Measurements from ENCODE around the gene TMEM94. TPM values are rescaled to one million over a fixed set of nuclear protein-coding genes. Genes with fewer than 3 reads are reported as not detected.
"Not testable (repeated sequence)": the region's sequence is repeated elsewhere in the genome, so short reads cannot be mapped to it uniquely, and the experiment has no call there.

TMEM94 gene
- total RNA-seq, 1 donor = 21.1 TPM

DNA sequence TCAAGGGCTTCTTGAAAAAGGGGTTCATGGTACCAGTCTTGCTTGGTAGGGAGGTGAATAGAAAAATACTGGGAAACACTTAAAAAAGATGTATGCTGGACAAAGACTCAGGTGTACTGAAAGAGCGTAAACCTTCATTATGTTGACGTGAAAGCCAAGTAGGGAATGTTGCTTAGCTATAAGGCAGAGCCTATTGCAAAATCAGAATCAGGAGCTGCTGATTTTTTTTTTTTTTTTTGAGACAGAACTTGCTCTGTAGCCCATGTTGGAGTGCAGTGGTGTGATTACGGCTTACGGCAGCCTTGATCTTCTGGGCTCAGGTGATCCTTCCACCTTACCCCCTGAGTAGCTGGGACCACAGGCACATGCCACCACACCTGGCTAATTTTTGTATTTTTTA lies 3.9 kb downstream of the TMEM94 start:
- H3K27me3 ChIP-seq (ENCODE audit: insufficient read depth, low read length) = no peaks in the 10 kb centered on the region
- no peak overlapping the region for H3K4me3 ChIP-seq (ENCODE audit: low read length)
- no peaks in the 10 kb centered on the region for H3K9me3 ChIP-seq (ENCODE audit: low read depth, low read length)
- peaks cover 40% of the 10 kb centered on the region for H3K4me1 ChIP-seq (ENCODE audit: insufficient read depth, low read length)

DNA sequence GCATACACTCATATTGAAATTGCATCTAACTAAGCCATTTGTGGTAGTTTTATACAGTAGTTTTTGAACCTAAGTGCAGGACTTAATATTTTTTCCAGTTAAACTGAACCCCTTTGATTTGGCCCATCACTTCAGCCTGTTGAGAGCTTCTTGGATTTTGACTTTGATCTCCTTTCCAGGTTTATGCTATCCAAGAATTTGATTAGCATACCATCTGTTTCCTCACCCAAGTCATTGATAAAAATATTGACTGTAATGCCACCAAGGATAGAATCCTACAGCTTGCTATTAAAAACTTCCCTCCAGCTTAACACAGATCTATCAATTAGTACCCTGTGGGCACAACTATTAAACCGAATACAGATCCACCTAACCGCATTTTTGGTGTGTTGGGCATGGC lies 7.2 kb downstream of the TMEM94 start:
- H3K4me3 ChIP-seq (ENCODE audit: low read length) = no peak overlapping the region
- H3K27me3 ChIP-seq (ENCODE audit: insufficient read depth, low read length) = no peaks in the 10 kb centered on the region
- peaks cover 18% of the 10 kb centered on the region for H3K4me1 ChIP-seq (ENCODE audit: insufficient read depth, low read length)
- H3K9me3 ChIP-seq (ENCODE audit: low read depth, low read length) = no peaks in the 10 kb centered on the region

DNA sequence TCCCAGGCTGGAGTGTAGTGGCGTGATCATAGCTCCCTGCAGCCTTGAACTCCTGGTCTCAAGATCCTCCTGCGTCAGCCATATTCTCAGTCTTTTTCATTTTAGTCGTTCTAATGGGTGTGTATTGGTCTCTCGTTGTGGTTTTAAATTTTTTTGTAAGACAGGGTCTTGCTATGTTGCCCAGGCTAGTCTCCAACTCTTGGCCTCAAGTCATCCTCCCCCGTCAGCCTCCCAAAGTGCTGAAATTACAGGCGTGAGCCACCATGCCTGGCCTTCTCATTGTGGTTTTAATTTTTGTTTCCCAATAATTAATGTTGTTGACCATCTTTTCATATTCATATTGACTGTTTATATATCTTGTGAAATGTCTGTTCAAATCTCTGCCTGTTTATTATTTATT lies 8.6 kb downstream of the TMEM94 start:
- H3K4me3 ChIP-seq (ENCODE audit: low read length) = no peak overlapping the region
- H3K4me1 ChIP-seq (ENCODE audit: insufficient read depth, low read length) = peaks cover 6% of the 10 kb centered on the region
- H3K9me3 ChIP-seq (ENCODE audit: low read depth, low read length) = no peaks in the 10 kb centered on the region
- no peaks in the 10 kb centered on the region for H3K27me3 ChIP-seq (ENCODE audit: insufficient read depth, low read length)

DNA sequence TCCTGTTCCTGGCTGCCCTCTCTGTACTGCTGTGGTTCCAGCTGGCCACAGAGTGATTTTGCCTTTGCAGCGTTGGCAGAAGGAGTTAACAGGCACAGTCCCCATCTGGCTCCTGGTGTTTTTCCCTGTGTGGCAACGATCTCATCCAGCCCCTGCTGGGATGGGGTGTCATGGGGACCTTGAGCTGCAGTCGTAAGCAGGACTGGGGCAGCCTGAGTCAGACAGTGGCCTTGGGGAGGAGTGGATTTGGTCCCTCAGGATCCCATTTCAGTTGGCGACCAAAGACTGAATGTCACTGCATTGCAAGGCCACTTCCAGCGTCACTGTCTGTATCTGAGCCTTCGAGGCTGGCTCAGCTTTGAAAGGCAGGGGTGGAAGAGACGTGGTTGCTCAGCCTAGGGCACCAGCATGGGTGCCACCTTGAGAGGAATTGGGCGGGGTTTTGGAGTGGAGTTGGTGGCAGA lies 11.9 kb downstream of the TMEM94 start:
- Histone ChIP-seq H3K9me3 (ENCODE audit: low read depth, low read length) (no peaks in the 10 kb centered on the region), H3K4me1 (ENCODE audit: insufficient read depth, low read length) (no peaks in the 10 kb centered on the region), H3K4me3 (ENCODE audit: low read length) (no peak overlapping the region), H3K27me3 (ENCODE audit: insufficient read depth, low read length) (no peaks in the 10 kb centered on the region)

DNA sequence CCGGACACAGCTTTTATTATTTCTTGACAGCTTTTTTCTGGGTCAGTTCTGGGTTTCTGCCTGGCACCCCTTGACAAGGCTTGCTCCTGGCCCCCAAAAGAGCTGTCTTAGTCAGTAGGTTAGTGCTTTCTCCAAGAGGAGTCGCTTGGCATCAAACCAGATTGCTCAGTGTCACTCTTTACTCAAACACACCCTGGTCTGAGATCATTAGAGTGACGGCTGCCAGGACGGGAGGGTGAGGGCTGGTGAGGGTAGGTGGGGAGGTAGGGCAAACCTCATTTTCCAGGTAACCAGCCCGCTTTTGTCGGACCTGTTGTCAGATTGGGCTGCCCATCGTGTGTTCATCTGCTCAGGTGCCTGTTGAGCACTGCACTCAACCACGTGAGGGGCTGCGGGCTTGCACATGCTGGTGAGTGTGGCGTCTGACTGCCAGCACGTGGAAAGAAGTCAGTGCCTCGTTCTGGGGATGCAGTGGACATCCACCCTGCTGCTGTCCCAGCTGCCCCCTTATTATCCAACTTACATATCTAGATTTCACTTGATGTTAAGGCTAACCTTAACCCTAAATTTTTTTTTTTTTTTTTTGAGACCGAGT lies 12.4 kb downstream of the TMEM94 start:
- Histone ChIP-seq H3K27me3 (ENCODE audit: insufficient read depth, low read length) (no peaks in the 10 kb centered on the region), H3K4me3 (ENCODE audit: low read length) (no peak overlapping the region), H3K9me3 (ENCODE audit: low read depth, low read length) (no peaks in the 10 kb centered on the region), H3K4me1 (ENCODE audit: insufficient read depth, low read length) (no peaks in the 10 kb centered on the region)

DNA sequence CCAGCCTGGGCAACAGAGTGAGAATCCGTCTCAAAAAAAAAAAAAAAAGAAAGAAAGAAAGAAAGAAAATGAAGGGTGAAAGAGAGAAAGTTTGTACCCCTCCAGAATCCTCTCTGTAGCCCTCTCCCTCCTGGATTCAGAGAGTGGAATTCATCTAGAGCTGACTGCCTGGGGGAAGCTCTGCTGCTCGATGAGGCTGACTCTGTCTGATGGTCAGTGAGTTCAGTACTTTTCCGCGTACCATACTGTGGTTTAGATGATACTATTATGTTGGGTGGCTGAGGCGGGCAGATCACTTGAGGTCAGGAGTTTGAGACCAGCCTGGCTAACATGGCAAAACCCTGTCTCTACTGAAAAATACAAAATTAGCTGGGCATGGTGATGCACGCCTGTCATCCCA lies 14.8 kb downstream of the TMEM94 start:
- Histone ChIP-seq H3K9me3 (ENCODE audit: low read depth, low read length) (no peaks in the 10 kb centered on the region), H3K4me1 (ENCODE audit: insufficient read depth, low read length) (no peaks in the 10 kb centered on the region), H3K4me3 (ENCODE audit: low read length) (no peak overlapping the region), H3K27me3 (ENCODE audit: insufficient read depth, low read length) (no peaks in the 10 kb centered on the region)

DNA sequence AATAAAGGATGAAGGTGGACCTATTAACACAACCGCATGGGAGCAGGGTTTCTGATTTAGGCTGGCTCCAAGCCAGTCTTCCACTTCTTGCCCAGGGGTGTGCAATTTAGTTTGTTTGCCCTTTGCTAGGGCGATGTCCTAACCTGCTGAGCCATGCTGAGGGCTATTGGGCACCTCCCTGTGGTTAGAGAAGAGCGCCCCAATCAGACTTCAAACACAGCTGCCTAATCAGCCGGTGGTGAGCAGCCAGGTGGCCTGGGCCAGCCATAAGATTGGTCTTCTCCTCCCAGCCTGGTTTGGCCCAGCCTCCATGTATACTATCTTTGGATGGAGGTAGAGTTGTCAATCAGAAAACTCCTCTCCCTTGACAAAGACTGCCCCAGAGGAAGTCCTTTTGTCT lies 15.7 kb downstream of the TMEM94 start:
- H3K4me3 ChIP-seq (ENCODE audit: low read length) = no peak overlapping the region
- no peaks in the 10 kb centered on the region for H3K27me3 ChIP-seq (ENCODE audit: insufficient read depth, low read length)
- no peaks in the 10 kb centered on the region for H3K9me3 ChIP-seq (ENCODE audit: low read depth, low read length)
- no peaks in the 10 kb centered on the region for H3K4me1 ChIP-seq (ENCODE audit: insufficient read depth, low read length)

DNA sequence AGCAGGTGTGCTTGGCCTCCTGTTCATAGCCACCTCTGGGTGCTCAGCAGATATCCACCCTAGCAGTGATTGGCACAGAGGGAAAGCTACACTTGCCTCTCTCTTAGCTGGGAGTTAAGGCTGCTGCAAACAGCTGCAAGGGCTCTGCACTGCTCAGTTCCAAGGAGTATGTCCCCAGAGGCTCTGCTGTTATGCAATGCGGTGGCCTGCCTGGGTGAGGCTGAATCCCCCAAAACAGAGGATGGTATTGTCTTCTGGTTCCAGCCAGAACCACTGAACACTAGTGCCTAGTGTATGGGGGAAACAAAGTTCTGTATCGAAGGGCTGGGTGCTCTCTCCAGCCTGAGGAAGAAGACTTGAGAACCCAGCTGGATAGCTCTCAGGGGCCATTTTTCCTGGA lies 16.8 kb downstream of the TMEM94 start:
- no peaks in the 10 kb centered on the region for H3K27me3 ChIP-seq (ENCODE audit: insufficient read depth, low read length)

DNA sequence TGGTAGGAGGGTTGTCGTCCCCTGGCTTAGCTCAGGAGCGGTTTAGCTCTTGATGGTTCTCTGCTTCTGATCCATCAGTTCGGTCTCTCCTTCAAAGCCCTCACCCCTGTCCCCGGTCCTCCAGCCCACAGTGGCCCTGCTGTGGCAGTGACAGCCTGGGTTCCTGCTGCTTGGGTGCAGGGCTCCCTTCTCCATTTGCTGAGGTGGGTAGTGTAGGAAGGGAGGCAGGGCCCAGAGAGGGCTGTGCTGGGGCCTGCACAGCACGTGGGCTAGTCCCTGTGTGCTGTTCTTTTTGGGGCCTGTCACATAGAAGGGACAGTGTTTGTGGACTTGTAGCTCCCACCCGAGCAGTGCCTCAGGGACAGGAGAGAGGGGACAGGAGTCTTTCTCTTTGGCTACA lies 18.3 kb downstream of the TMEM94 start:
- H3K4me1 ChIP-seq (ENCODE audit: insufficient read depth, low read length) = no peaks in the 10 kb centered on the region
- no peaks in the 10 kb centered on the region for H3K27me3 ChIP-seq (ENCODE audit: insufficient read depth, low read length)
- H3K9me3 ChIP-seq (ENCODE audit: low read depth, low read length) = no peaks in the 10 kb centered on the region
- no peak overlapping the region for H3K4me3 ChIP-seq (ENCODE audit: low read length)

More for the DNA sequence above, 16.8 kb downstream of the TMEM94 start:
- H3K9me3 ChIP-seq (ENCODE audit: low read depth, low read length) = no peaks in the 10 kb centered on the region
- no peak overlapping the region for H3K4me3 ChIP-seq (ENCODE audit: low read length)
- no peaks in the 10 kb centered on the region for H3K4me1 ChIP-seq (ENCODE audit: insufficient read depth, low read length)

DNA sequence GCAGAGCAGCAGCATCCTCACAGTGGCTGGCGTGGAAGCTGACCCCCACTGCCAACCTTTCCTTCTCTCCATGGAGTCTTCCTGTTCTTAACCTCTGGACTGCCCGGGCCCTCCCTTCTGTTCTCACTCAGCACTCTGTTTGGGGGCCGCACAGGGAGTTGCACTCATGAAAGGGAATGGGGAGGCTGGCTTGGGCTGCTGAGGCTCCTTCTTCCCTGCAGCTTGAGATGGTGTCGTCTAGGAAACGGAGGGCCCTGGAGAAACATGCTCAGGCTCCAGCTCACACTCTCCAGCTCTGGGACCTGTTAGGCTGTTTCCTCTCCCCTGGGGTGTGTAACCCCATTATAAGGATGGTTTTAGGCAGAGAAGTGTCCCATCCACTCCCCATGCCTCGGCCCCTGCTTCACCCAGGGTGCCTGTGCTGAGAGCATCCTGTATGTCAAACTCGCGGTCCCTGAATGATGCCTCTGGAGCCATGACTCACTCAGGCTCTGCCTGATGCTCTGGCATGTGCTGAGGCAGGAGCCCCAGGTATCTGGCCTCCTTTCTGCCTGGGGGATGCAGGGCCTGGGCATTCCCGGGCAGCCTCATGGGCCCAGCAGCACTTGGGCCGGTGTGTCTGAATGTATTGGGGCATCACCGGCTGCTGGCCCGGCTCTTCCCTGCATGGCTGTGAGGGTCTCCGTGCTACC lies 18.9 kb downstream of the TMEM94 start:
- H3K4me1 ChIP-seq (ENCODE audit: insufficient read depth, low read length) = no peaks in the 10 kb centered on the region
- no peak overlapping the region for H3K4me3 ChIP-seq (ENCODE audit: low read length)
- no peaks in the 10 kb centered on the region for H3K9me3 ChIP-seq (ENCODE audit: low read depth, low read length)
- no peaks in the 10 kb centered on the region for H3K27me3 ChIP-seq (ENCODE audit: insufficient read depth, low read length)

DNA sequence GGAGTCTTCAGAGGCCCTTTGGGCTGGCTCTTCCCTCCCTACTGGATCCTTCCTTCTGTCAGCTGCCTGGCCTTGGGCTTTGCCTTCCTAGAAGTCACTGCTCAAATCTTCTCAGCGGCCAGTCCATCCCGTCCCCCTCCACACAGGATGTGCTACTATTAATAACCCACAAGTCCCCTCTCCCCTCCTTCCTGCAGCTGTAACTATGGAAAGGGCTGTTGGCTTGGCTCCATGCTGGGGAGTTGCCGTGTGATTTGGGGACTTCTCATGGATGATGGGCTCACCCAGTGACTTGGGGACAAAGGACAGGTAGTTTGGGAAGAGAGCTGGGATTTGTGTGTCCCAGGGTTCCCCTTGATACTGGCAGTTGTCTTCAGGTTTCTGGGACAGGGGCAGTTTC lies 19.4 kb downstream of the TMEM94 start:
- Histone ChIP-seq H3K27me3 (ENCODE audit: insufficient read depth, low read length) (no peaks in the 10 kb centered on the region), H3K4me3 (ENCODE audit: low read length) (no peak overlapping the region), H3K9me3 (ENCODE audit: low read depth, low read length) (no peaks in the 10 kb centered on the region), H3K4me1 (ENCODE audit: insufficient read depth, low read length) (no peaks in the 10 kb centered on the region)

DNA sequence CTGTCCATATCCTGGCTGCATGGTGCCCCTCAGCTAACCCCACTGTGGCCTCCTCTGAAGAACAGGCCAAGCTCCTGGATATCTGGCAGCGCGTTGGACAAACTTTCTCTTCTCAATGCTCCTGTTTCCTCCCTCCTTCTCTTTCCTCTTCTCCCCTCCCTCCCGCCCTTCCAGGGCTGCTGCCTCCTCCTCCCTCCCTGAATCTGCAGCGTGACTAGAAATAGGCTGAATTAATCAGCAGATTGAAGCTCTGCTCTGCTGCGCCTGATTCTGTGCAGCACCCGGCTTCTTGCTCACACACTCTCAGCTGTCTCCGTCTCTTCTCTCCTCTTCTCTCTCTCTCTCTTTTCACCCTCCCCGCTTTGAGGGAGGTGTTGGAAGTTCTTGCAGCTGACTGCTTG lies 19.8 kb downstream of the TMEM94 start:
- H3K27me3 ChIP-seq (ENCODE audit: insufficient read depth, low read length) = no peaks in the 10 kb centered on the region
- no peaks in the 10 kb centered on the region for H3K4me1 ChIP-seq (ENCODE audit: insufficient read depth, low read length)
- H3K9me3 ChIP-seq (ENCODE audit: low read depth, low read length) = no peaks in the 10 kb centered on the region
- no peak overlapping the region for H3K4me3 ChIP-seq (ENCODE audit: low read length)

DNA sequence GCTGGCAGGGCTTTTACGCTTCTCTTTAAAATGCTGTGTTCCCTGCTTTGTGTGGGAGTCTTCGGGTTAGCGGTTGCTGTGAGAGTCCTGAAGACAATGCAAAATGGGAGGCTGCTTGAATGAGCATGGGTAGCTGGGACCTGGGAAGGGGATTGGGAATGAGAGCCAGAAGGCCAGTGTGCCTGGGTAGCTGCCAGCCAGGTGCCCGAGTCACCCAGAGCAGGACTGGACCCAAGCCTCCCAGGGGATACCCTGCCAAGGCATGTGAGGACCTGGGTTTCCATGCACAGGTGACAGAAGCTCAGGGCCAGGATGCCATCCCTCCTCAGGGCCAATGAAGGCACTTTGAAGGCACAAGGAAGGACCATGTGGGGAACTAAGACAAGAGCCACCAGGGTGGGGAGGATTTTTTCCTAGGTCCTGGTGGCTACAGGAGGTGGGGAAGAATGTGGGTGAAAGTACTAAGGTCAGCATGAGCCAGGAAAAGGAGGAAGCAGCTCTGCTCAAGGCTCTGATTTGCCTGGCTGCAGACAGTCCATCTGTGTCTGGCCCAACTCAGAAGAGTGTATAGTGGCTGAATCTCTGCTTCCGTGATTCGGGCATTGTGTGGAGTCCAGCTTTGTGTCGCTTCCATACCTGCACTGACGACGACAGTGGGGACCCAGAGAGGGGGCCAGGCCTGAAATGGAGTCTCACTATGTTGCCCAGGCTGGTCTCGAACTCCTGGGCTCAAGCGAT lies 20.5 kb downstream of the TMEM94 start:
- H3K27me3 ChIP-seq (ENCODE audit: insufficient read depth, low read length) = no peaks in the 10 kb centered on the region
- no peak overlapping the region for H3K4me3 ChIP-seq (ENCODE audit: low read length)
- H3K9me3 ChIP-seq (ENCODE audit: low read depth, low read length) = no peaks in the 10 kb centered on the region
- H3K4me1 ChIP-seq (ENCODE audit: insufficient read depth, low read length) = no peaks in the 10 kb centered on the region

DNA sequence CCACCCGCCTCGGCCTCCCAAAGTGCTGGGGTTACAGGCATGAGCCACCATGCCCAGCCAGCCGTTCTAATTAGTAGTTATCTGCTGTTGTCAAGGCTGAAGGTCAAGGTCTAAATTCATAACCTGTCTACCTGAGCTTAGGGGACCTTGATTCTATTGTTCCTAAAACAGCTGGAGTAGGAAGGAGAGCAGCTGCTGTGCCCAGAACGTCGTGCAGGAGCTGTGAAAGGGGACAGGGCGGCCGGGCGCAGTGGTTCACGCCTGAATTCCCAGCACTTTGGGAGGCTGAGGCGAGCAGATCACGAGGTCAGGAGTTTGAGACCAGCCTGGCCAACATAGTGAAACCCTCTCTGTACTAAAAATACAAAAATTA lies 21.0 kb downstream of the TMEM94 start:
- H3K9me3 ChIP-seq (ENCODE audit: low read depth, low read length); H3K27me3 ChIP-seq (ENCODE audit: insufficient read depth, low read length); H3K4me1 ChIP-seq (ENCODE audit: insufficient read depth, low read length); H3K4me3 ChIP-seq (ENCODE audit: low read length): not testable (repeated sequence)

DNA sequence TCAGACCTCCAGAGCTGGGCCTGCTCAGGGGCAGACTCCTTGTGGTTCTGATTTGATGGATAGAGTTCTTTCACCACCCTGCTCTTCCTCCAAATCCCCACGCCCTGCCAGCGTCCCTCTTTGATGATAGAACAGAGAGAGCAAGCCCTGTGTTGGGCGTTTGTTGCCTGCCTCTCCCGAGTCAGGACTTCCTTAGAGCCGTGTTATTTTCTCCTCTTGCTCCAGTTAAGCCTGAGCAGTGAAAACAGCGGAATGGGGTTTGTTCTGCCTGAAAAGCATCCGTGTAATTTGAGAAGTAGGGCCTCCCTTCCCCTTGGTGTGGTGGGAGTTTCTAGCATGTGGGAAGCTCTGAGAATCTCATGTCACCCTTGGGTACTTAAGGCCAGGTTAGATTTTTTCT lies 22.1 kb downstream of the TMEM94 start:
- H3K9me3 ChIP-seq (ENCODE audit: low read depth, low read length) = no peaks in the 10 kb centered on the region
- H3K4me1 ChIP-seq (ENCODE audit: insufficient read depth, low read length) = no peaks in the 10 kb centered on the region

DNA sequence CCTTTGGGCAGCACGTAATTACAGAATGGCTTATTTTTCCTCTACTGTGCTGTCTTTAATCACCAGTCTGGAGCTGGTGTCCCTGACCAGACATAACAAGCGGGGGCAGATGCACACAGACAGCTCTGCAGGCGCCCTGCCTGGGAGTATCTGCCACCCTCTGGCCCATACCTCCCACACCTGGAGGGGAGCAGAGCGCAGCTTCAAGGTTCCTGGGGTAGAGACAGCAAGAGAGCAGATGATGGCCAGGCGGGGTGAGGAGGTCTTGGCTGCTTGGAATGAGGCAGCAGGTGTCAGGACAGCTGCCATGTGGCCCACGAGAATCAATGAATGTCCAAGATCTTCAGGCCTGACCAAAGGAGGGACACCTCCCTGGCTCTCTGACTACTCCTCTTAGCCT lies 23.8 kb downstream of the TMEM94 start:
- Histone ChIP-seq H3K27me3 (ENCODE audit: insufficient read depth, low read length) (no peaks in the 10 kb centered on the region), H3K9me3 (ENCODE audit: low read depth, low read length) (no peaks in the 10 kb centered on the region), H3K4me1 (ENCODE audit: insufficient read depth, low read length) (no peaks in the 10 kb centered on the region), H3K4me3 (ENCODE audit: low read length) (no peak overlapping the region)

More for the DNA sequence above, 22.1 kb downstream of the TMEM94 start:
- Histone ChIP-seq H3K4me3 (ENCODE audit: low read length) (no peak overlapping the region), H3K27me3 (ENCODE audit: insufficient read depth, low read length) (no peaks in the 10 kb centered on the region)
